Measurements from ENCODE around the gene MYPOP.
A peak's percentile ranks its signal among the peaks of the same experiment; 100 is the strongest.
"Not testable (repeated sequence)": the region's sequence is repeated elsewhere in the genome, so short reads cannot be mapped to it uniquely, and the experiment has no call there.

Gene MYPOP

GRCh38 chr19:45908956-45909355 lies 6.5 kb upstream of the MYPOP start:
- DNase-seq (ENCODE audit: low read depth, low spot score) = no peak

GRCh38 chr19:45906221-45906620 lies 3.8 kb upstream of the MYPOP start:
- DNase-seq (ENCODE audit: low read depth, low spot score) = no peak

- no peak for DNase-seq (ENCODE audit: low read depth, low spot score)
These were observed 2.6 kb upstream of the MYPOP start for GRCh38 chr19:45905011-45905410.

- peak; percentile 94 for DNase-seq (ENCODE audit: low read depth, low spot score)
These were observed 525 bp upstream of the MYPOP start for GRCh38 chr19:45902651-45903625.

DNA sequence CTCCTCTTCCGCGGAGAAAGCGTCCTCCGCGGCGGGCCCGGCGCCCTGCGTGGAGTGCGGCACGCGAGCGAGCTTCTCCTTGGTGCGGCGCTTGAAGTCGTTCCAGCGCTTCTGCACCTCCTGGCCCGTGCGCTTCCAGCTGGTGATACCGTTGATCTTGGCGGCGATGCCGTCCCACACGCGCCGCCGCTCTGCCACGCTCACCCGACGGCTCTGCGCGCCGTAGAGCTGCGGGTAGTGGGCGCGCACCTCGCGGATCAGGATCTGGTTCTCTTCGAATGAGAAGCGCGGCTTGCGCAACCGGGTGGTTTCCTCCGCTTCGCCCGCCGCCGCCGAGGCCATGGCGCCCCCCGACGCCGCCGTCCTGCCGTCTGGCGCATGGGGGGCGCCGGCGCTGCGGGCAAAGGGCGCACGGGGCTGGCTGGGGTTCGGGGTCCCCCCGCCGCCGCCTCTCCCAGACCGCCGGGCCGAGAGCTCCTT lies 941 bp downstream of the MYPOP start:
- DNase-seq (ENCODE audit: low read depth, low spot score) = no peak

- no peak for DNase-seq (ENCODE audit: low read depth, low spot score)
These were observed 1.5 kb downstream of the MYPOP start for GRCh38 chr19:45900738-45901431.

DNA sequence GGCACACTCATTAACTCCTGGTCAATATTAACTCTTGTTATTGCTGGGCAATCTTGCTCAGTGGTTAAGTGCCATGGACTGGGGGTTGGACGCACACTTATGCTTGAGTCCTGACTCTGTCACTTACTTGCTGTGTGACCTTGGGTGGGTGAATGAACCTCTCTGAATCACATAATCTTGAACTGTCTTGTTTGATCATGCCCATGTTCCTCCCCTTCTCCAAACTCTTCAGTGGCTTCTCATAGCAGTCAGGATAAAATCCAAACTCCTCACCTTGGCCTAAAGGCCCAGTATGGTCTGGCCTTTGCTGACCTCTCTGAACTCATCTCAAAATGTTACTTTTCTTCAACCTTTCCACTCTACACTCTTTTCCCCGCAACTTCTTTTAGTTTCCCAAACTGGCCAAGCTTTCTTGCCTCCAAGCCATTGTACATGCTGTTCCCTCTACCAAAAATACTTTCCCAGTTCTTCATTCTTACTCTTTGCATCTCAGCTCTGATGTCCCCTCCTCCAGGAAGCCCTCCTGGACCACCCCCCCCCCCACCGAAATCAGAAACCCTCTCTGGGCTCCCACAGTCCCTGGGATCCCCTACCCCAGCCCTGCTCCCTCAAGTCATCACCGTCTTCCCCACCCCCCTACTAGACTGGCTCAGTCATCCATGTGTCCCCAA lies 2.4 kb downstream of the MYPOP start:
- no peak for DNase-seq (ENCODE audit: low read depth, low spot score)

- DNase-seq (ENCODE audit: low read depth, low spot score) = no peak
These were observed 3.2 kb downstream of the MYPOP start for GRCh38 chr19:45899253-45899652.

- no peak for DNase-seq (ENCODE audit: low read depth, low spot score)
These were observed 5.1 kb downstream of the MYPOP start for GRCh38 chr19:45897261-45897812.

GRCh38 chr19:45895983-45896599 lies 6.3 kb downstream of the MYPOP start:
- DNase-seq (ENCODE audit: low read depth, low spot score) = not testable (repeated sequence)

DNA sequence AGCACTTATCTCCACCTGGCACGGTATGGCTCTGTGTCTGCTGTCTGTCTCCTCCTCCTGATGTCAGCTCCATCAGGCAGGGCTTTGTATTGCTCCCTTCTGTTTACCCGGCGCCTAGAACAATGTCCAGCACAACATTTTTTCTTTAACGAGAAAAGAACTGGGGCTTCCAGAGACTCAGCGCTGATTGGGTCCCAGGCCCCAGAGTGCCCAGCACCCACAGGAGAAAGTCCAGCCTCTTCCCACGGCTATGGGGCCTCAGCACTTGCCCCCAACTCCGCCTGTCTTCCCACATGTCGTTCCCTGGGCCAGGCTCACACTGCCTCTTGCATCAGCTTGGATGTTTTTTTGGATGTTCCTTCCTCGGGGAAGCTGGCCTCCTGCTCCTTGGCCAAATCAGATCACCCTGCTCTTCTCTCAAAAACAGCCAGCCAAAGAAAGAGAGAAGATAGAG lies 6.9 kb downstream of the MYPOP start:
- no peak for DNase-seq (ENCODE audit: low read depth, low spot score)

DNA sequence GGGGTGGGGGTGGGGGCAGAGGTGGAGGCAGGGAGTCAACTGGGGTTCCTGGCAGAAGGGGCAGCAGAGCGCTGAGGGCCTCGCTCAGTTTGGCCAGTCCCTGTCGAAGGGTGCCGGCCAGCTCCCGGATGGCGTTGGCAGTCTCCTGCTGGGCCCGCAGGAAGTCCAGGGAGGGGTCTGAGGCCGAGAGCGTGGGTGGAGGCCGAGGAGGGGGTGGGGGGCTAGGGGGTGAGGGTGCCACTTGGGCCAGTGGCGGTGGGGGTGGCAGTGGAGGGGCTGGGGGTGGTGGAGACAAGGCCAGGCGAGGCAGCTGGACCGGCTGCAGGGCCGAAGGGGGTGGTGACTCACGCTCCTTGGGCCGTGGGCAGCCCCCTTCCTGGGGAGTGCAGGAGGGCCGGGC lies 11.5 kb downstream of the MYPOP start:
- DNase-seq (ENCODE audit: low read depth, low spot score) = no peak

DNA sequence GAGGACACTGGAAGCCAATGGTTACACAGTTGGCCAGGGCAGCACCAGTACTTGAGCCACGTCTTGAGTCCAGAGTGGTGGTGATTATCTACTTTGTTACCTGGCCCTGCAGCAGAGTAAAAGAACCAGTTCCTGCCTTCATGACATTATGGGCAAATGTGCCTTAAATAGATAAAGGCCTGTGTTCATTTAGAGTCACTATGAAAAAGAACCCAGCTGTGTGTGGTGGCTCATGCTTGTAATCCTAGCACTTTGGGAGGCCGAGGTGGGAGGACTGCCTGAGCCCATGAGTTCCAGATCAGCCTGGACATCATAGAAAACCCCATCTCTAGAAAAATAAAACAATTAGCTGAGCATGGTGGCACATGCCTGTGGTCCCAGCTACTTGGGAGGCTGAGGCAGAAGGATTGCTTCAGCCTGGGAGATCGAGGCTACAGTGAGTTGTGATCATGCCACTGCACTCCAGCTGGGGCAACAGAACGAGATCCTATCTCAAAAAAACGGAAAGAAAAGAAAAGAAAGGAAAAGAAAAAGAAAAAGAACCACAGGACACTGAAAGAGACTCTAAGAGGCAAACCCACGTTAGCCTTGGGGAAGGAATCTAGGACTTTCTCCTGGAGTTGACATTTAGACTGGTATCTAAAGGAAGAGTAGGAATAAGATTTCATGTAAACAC lies 13.1 kb downstream of the MYPOP start:
- DNase-seq (ENCODE audit: low read depth, low spot score) = no peak

GRCh38 chr19:45887200-45887710 lies 15.2 kb downstream of the MYPOP start:
- no peak for DNase-seq (ENCODE audit: low read depth, low spot score)

DNA sequence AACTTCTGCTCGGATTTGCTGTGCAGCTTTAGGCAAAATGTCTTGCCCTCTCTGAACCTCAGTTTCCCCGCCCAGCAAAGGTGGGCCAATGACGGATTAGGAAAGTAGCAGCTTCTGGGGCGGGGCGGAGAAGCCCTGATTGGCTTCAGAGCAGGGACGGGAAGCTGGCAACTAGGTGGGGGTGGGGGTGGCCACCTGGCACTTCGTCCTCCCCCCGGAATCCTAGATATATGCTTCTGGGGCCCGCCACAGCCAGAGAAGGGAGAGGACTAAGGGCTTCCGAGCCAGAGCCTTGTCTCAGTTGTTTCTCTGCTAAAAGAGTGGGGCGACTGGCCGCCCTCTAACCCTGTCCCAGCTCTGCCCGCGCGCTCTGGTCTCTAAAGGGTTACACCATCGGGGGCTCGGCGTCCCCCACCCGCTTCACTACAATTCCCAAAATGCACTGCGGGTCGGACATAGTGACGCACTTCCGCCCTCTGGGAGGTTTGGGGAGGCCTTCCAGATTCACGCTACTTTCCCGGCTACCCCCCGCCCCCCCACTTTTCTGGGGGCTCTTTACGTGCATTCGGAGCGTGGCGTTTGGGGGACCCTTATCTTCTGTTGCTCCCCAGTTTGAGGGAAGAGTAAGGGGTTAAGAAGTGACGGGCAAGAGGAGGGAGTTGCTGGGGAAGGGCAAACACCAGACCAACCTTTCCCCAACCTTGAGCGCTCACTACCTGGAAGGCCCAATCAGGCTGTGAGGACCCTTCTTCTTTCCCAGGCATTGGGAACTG lies 15.8 kb downstream of the MYPOP start:
- DNase-seq (ENCODE audit: low read depth, low spot score) = peak; percentile 79

DNA sequence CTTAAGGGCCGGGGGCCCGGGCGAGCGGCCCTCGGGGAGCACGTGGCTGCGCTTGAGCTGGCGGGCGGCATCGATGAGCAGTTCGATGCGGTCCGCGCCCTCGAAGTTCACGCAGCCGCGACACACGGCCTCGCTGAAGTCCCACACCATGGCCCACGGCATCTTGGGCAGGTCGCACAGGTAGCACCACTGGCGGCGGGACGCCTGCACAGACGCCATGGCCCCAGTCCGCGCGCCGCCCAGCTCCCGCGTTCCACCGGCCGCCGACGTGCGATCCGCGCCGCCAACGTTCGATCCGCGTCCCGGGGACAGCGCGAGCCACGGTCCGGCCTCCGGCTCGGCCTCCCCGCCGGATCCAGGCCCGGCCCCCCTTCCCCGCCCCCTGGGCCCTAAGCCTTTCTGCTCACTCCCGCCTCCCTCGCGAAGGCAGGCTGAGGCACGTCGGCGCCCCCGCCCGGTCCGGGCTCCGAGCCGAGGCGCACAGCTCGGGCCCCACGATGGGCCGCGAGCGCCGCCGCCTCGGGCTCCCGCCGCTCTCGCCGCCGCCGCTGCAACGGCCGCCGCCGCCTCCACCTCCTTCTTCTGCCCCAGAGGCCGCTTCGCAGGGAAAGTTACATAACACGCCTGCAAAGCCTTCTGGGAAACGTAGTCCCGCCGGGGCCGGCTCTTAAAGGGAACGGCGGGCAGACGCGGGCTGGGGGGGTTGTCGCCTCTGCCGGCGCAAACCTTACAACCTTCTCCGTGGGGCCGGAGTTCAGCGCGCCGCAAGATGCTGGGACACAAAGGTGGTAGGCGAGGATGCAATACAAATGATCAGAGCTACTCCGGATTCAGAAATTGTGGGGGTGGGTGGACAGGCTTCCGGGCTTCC lies 16.6 kb downstream of the MYPOP start, which contains the start of gene IRF2BP1:
Gene IRF2BP1, minus strand, starts transcription at position 586 of the 871 bp plus-strand sequence. Its CDS starts 367 bp downstream, at position 219.
- peak; percentile 58 for DNase-seq (ENCODE audit: low read depth, low spot score)

DNA sequence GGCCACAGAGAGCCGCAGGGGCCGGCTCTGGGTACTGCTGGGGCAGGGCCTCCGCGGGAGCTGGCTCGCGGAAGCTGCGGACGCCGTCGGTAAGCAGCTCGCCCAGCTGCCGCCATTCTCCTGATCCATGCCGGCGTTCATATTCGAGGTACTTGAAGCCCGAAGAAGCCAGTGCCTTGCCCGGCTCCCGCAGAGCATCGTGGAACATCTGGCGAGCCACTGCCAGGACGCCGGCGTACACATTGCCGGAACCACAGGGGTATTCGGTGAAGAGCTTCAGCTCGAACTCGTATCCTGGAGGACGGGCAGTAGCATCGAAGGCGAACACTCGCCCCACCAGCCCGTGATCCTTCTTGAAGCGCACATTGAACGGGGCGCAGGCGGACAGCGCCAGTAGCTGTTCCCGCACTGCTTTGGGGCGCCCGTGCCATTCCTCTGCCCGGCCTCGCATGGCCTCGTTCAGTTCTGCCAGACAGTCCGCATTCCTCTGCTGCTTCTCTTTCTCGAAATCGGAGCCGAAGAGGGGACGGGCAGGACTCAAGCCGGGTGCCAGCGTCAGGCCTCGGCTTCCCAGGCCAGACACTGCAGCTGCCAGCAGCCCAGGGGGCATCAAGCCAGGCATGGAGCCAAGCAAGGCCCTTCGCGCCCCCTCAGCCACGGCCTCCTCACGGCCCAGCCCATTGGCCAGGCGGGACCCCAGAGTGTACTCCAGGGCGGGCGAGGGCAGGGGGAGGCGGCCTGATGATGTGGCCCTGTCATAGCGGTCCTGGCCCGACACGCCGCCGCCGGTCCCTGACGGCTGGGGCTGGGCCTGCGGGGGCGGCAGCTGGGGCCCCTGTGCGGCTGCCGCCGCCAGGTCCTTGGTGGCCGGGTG lies 17.5 kb downstream of the MYPOP start:
- DNase-seq (ENCODE audit: low read depth, low spot score) = no peak
